HFF-Myc (cell line): ENCODE results near the gene FLT1.
A peak's percentile ranks its signal among the peaks of the same experiment; 100 is the strongest.

Source experiments
- DNase-seq: peaks from one replicate; pipeline ENCODE4 v3.0.0-alpha.2; 2011; ENCODE audit warnings: low read depth; ENCODE audit errors: extremely low read depth
- H3K4me3 ChIP-seq: replicated peaks from 2 replicates; pipeline ENCODE4 v1.5.1; 2011; ENCODE audit warnings: low read depth, mild to moderate bottlenecking, control low read depth, low read length
- TF ChIP-seq, protein P1 (sequence below): IDR thresholded peaks from 2 replicates; pipeline ENCODE4 v1.5.1; 2012; ENCODE audit warnings: mild to moderate bottlenecking, low read depth, low read length, control low read depth; ENCODE audit errors: missing control alignments

The FLT1 gene

DNA sequence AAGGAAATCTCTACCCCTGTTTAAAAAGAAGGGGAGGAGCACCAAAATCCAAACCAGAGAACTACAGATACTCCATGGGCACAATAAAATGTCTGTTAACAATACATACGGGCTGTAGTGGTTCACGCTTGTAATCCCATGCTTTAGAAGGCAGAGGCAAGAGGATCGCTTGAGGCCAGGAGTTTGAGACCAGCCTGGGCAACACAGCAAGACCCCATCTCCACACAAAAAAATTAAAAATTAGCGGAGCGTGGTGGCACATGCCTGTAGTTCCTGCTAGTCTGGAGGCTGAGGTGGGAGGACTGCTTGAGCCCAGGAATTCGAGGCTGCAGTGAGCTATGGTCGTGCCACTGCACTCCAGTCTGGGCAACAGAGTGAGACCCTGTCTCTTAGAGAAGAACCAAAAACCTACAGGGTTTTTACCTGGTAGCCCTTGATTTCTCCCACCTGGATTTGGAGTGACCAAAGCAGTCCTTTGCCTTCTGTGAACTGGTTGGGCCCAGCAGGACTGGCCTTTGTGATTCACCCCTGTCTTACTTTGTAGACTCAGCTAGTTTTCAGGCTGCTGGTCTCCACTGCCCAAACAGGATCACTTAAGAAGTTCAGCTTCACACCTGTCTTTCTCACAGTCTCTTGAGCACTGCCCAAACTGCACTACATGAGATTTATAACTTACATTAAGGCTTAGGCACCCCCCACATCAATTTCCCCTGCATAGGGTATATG is 38.7 kb upstream of the FLT1 start:
- TF ChIP-seq, protein P1, sequence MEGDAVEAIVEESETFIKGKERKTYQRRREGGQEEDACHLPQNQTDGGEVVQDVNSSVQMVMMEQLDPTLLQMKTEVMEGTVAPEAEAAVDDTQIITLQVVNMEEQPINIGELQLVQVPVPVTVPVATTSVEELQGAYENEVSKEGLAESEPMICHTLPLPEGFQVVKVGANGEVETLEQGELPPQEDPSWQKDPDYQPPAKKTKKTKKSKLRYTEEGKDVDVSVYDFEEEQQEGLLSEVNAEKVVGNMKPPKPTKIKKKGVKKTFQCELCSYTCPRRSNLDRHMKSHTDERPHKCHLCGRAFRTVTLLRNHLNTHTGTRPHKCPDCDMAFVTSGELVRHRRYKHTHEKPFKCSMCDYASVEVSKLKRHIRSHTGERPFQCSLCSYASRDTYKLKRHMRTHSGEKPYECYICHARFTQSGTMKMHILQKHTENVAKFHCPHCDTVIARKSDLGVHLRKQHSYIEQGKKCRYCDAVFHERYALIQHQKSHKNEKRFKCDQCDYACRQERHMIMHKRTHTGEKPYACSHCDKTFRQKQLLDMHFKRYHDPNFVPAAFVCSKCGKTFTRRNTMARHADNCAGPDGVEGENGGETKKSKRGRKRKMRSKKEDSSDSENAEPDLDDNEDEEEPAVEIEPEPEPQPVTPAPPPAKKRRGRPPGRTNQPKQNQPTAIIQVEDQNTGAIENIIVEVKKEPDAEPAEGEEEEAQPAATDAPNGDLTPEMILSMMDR: no peak
- no peak overlapping the region for H3K4me3 ChIP-seq
- no peak for DNase-seq

DNA sequence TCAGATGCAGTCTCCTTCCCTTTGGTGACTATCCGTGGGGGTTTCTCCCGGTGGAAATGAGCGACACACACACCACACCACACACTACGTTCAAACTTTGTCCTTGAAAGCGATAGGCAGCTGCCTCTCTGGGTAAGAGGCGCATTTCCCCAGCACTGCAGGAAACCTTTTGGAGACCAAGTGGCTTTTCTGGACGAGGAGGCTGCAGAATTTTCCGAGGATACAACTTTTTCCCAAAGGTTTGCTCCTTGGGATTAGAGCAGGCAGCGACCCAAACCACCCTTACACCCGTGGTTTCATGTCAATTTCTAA is 38.2 kb upstream of the FLT1 start:
- TF ChIP-seq, protein P1: no peak
- no peak overlapping the region for H3K4me3 ChIP-seq
- no peak for DNase-seq

DNA sequence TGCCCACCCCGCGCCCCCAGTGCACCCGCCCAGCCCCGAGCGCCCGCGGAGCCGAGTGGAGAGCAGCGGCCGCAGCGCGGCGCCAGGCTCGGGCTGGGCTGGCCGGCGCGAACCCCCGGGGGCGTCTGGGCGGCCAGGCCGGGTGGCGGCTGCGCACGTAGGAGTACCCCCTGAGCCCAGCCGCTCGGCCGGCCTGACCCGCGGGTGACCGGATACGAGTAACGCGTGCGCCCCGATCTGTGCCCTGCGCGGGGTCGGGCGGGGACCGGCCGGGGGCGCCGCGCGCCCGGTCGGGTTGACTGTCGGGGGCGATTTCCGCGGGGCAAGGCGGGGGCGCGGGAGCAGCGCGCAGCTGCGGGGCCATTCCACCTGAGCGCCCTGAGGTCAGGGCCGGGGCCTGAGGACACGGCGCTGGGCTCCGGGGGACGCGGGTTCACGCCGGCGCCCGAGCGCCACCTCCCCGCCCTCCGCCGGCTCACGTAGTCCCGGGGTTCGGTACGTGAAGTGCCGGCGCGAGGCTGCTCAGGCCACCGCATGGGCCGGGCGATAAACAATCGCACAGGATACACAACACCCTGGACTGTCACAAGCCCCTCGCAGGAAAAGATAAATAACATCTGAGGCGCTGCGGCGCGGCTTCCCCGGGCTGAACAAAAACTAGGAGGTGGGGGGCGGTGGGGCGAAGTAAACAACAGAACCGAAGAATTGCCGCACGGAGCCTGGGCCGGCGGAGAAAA is 37.6 kb upstream of the FLT1 start:
- H3K4me3 ChIP-seq: peak overlapping the region; percentile 58
- no peak for DNase-seq

DNA sequence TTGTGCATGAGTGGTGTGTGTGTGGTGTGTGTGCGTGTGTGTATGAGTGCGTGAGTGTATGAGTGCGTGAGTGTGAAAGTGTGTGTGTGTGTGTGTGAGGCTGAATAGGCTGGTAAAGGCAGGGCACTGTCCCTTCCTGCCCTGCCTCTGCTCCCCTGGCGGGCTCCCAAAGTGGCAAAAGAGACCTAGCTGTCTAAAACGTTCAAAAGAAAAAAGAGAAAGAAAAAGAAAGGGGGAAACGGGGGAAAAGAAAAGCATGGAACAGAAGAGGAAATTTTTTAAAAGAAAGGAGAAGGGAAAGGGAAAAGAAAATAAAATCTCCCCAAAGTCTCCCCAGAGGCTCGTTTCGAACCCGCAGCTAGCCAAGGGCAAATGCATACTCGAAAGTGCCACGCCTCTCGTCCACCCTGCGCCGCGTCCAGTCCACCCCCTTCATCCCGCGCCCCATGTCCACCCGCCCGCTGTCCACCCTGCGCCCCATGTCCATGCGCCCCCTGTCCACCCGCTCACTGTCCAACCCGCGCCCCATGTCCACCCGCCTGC is 37.0 kb upstream of the FLT1 start:
- TF ChIP-seq, protein P1: no peak
- DNase-seq: no peak
- peak overlapping the region; percentile 58 for H3K4me3 ChIP-seq

More for the DNA sequence above, 37.6 kb upstream of the FLT1 start:
- TF ChIP-seq, protein P1: no peak

DNA sequence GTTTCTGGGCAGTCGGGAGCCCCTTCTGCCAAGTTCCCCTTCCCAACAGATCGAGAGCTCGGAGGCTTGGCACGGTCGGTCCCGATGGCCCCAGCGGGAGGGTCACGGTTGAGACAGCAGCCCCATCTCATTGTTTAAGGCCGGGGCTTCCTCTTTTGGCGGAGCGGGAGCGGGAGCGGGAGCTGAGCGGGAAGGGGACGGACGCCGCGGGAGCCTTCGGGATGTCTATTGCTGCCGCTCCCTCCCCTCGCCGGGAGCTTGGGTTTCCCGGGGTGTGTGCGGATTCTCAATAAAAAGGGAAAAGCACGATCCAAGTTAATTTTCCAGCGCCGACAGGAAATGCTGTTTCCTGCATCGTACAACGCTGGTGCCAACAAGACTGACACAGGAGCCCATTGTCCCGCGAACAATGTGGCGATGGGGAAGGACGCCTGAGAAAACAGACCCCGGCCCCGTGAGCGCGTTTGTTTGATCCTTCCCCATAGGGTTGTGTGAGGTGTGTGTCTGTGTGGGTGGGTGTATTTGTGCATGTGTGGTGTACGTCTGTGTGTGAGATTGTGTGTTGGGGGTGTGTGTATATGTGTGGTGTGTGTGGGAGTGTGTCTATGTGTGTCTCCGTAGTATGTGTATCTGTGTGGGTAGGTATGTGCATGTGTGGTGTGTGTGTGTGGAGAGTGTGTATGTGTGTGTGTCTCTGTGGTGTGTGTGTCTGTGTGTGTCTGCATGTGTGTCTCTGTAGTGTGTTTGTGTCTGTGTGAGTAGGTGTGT is 36.3 kb upstream of the FLT1 start:
- no peak for DNase-seq

DNA sequence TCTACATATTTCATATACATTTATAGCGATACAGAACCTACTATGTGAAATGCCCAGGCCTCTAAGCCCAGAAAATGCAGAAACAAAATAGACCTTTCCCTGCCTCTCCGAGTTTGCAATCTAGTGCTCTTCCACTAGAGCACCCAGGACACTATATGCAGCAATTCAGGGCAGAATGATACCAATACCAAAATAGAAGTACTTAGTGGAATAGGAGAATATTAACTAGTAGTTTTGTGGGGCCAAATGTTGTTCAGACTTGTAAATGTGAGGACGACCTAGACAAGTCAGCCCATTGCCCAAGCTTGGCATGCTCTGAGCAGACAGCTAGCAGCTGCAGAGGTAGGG is 35.8 kb upstream of the FLT1 start:
- H3K4me3 ChIP-seq: peak overlapping the region; percentile 58
- TF ChIP-seq, protein P1: peak; percentile 23
- no peak for DNase-seq

More for the DNA sequence above, 36.3 kb upstream of the FLT1 start:
- peak overlapping the region; percentile 58 for H3K4me3 ChIP-seq
- TF ChIP-seq, protein P1: no peak
